ENCODE data around the gene TRIM62.

- no peak for TF ChIP-seq POLR2A (IDR thresholded peaks at IDR 0.05; ENCODE audit: low read length)
- TF ChIP-seq GATA1 (IDR thresholded peaks at IDR 0.05; ENCODE audit: low read depth, low read length) = no peak
Measured at GRCh38 chr1:33159577-33159976, 22.3 kb downstream of the TRIM62 start.
